Coronary artery (tissue), 2 donors: Measurements from ENCODE around the gene AMBP.
A peak's percentile ranks its signal among the peaks of the same experiment; 100 is the strongest.

Source experiments
- DNase-seq: peaks from one replicate; pipeline ENCODE4 v3.0.0-alpha.2; 2017; ENCODE audit warnings: low spot score
- H3K27ac ChIP-seq, 2 donors: fragments of 200-600 bp; sonication (generic); one replicate each; pipeline ENCODE4 v1.5.1; 2016 to 2019
- H3K4me3 ChIP-seq: fragments of 200-600 bp; sonication (generic); 2 replicates; pipeline ENCODE4 v1.5.1; 2016; ENCODE audit warnings: mild to moderate bottlenecking, moderate library complexity
- CTCF ChIP-seq: fragments of 200-600 bp; sonication (generic); IDR thresholded peaks from one replicate; pipeline ENCODE4 v1.5.1; 2019; ENCODE audit warnings: antibody characterized with exemption

AMBP gene

DNA sequence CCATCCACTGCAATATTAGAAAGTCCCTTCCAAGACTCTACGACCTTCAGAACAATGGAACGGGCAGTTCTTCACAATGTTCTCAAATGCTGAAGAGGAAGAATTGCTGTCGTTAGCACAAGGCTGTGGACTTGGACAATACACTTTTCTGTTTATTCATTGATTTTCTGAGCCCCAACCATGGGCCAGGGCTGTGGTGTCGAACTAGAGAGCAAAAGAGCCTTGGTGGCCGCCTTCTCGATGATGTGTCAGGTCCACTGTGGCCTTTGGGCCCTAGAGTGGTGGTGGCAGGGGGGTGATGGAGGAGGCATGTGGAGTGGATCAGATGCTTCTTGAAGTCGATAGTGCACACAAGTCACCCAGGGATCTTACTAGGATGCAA is 39.5 kb upstream of the AMBP start:
- Histone ChIP-seq H3K4me3 (no peak overlapping the region), H3K27ac (no peak overlapping the region)
- TF ChIP-seq CTCF = no peak
- no peak for DNase-seq

DNA sequence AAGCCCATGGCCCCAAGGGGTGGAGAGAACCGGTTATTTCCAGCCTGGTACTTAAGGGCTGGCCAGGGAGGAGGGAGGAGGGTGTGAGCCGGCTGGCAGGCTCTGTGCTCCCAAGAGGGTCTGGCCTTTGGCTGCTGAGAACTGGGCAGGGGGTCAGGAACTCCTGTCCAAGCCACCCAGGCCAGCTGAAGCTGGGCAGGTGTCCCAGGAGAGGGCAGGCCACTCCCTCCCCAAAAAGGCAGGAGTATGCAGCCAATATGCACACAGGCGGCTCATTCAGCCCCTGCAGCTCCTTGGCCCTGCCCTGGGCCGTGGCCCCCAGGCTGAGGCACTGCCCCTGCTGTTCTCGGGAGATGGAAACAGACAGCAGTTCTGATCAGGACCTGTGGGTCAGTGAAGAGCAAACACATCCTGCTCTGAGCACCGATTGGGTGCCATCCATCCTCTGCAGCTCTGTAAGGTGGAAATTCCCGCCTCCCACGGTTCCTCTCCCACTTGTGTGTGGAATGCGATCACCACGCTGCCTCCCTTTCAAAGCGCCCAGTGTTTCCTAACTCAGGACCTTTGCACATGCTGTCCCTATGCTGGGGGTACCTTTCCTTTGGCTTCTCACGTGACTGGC is 38.1 kb upstream of the AMBP start:
- Histone ChIP-seq H3K4me3 (no peak overlapping the region), H3K27ac (no peak overlapping the region)
- TF ChIP-seq CTCF = no peak
- no peak for DNase-seq

DNA sequence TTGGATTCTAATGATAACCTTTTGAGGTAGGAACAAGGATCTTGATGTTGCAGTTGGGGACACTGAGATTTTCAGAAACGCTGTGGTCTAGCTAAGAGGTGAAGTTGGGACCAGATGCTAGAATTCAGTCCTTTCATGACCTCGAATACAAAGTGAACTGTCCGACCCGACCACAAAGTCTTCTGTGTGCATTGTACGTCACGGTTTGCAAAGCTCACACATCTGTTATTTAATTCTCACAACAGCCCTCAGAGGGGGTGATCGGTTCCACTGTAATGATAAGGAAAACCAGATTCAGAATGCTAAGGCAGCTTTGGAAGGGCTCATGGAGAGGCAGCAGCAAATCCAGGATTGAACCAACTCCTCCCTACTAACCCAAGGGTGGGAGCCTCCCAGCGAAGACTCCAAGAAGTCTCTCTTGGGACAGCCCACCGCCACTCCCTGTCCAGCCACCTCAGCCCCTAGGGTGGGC is 37.6 kb upstream of the AMBP start:
- DNase-seq = no peak
- Histone ChIP-seq H3K4me3 (no peak overlapping the region), H3K27ac (no peak overlapping the region)
- TF ChIP-seq CTCF = no peak

GRCh38 chr9:114114364-114114763 is 36.3 kb upstream of the AMBP start:
- Histone ChIP-seq H3K27ac (no peak overlapping the region), H3K4me3 (no peak overlapping the region)
- TF ChIP-seq CTCF = no peak
- no peak for DNase-seq

DNA sequence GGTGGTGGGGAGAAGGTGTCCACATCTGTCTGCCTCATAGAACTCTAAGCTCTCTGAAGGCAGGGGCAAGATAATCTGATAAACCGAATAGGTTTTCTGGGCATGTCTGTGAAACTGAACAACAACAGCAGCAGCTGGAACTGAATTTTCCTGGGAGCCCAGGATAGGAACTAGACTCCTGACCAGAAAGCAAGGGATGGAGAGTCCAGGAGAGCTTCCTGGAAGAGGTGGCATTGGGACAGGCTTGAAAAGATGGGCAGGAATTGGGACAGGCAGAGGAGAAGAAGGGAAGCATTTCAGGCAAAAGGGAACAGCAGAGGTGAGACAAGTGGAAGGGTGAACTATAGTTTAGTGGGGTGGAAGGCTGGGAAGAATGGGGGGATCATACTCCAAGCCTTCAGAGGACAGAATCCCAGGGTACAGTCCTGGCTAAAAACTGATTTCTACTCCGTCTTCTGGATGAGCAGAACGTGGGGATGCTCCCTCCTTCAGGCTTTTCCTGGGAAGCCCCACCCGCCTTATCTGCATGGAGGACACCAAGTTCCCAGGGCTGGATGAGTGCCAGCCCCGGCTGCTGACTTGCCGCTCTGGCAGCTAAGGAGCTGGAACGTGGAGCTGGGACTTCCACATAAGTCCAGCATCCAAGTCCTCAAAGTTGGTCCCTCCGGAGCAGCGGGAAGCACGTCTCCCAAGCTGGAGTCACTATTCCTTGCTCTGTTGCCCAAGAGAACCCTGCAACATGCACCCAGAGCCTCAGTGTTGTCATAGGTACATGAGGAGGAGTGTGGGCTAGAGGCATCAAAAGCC is 34.9 kb upstream of the AMBP start:
- peak; percentile 90 for DNase-seq
- peak overlapping the region; percentile 27 to 47 for H3K27ac ChIP-seq
- no peak for TF ChIP-seq CTCF
- no peak overlapping the region for H3K4me3 ChIP-seq

GRCh38 chr9:114112325-114112724 is 34.2 kb upstream of the AMBP start:
- no peak for TF ChIP-seq CTCF
- no peak for DNase-seq
- Histone ChIP-seq H3K4me3 (no peak overlapping the region), H3K27ac (peak overlapping the region; percentile 27 to 47)

DNA sequence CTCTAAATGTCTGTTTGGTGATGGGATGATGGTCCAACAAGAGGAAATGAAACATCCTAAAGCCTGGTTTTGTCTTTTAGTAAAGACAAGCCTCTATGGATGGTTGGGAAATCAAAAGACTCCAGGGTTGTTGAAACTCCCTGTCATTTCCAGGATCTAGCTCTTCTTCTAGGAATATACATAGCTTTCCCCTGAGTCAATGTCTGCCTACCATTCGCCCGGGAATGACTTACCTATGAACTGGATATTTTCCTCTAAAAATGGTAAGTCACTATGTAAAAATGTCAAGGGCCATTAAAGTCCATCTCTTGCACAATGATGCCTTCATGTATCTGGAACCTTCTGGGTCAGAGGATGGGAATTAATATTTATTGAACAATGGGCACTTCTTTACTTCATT is 32.1 kb upstream of the AMBP start:
- no peak overlapping the region for H3K27ac ChIP-seq
- no peak for DNase-seq
- no peak overlapping the region for H3K4me3 ChIP-seq
- TF ChIP-seq CTCF = no peak
